Measurements from ENCODE around the gene RIC3. TPM values are rescaled to one million over a fixed set of nuclear protein-coding genes. Genes with fewer than 3 reads are reported as not detected.

Gene RIC3
- total RNA-seq, 1 donor from 2014 or later = 3.0 TPM

GRCh38 chr11:8060801-8061554 lies 107.8 kb downstream of the RIC3 start:
- Histone ChIP-seq H2AFZ (ENCODE audit: low read depth, low read length) (peak overlapping the region; percentile 3), H3K36me3 (ENCODE audit: insufficient read depth, low read length) (no peaks in the 10 kb centered on the region), H3K27ac (ENCODE audit: low read depth, low read length) (no peak overlapping the region), H3K4me1 (ENCODE audit: insufficient read depth, low read length) (no peaks in the 10 kb centered on the region), H3K4me3 (ENCODE audit: insufficient read depth, low read depth, low read length) (no peak overlapping the region), H4K20me1 (ENCODE audit: insufficient read depth, low read length) (no peaks in the 10 kb centered on the region), H3K9me3 (ENCODE audit: insufficient read depth, low read depth, low read length) (no peaks in the 10 kb centered on the region), H3K9ac (ENCODE audit: low read length) (peak overlapping the region; percentile 27), H3K27me3 (ENCODE audit: insufficient read depth, low read length) (peaks cover 4% of the 10 kb centered on the region), H3K4me2 (ENCODE audit: low read length) (no peak overlapping the region), H3K79me2 (ENCODE audit: insufficient read depth, low read length) (no peaks in the 10 kb centered on the region)
- H3K9me3 Mint-ChIP-seq (ENCODE audit: unreplicated experiment) = no peaks in the 10 kb centered on the region
- H3K27ac Mint-ChIP-seq (ENCODE audit: unreplicated experiment) = peak overlapping the region; percentile 41
- FAIRE-seq (peak; percentile 9), DNase-seq (ENCODE audit: low read depth) (peak; percentile 88)
- H3K4me1 Mint-ChIP-seq (ENCODE audit: low read depth, unreplicated experiment) = no peaks in the 10 kb centered on the region
- H3K36me3 Mint-ChIP-seq (ENCODE audit: low read depth, unreplicated experiment) = no peaks in the 10 kb centered on the region
- TF ChIP-seq EZH2 (IDR thresholded peaks at IDR 0.05; ENCODE audit: insufficient read depth, low read length) (no peak), CTCF (IDR thresholded peaks at IDR 0.05; ENCODE audit: insufficient read depth, low read depth, low read length) (no peak)
- peaks cover 41% of the 10 kb centered on the region for H3K27me3 Mint-ChIP-seq (ENCODE audit: low read depth, unreplicated experiment)
- no peak overlapping the region for H3K4me3 Mint-ChIP-seq (ENCODE audit: unreplicated experiment)

- H4K20me1 ChIP-seq (ENCODE audit: insufficient read depth, low read length) = no peaks in the 10 kb centered on the region
- H3K9me3 ChIP-seq (ENCODE audit: insufficient read depth, low read depth, low read length) = no peaks in the 10 kb centered on the region
- no peak overlapping the region for H3K27ac Mint-ChIP-seq (ENCODE audit: unreplicated experiment)
- H3K4me2 ChIP-seq (ENCODE audit: low read length) = no peak overlapping the region
- H3K4me3 Mint-ChIP-seq (ENCODE audit: unreplicated experiment) = no peak overlapping the region
- TF ChIP-seq CTCF (IDR thresholded peaks at IDR 0.05; ENCODE audit: insufficient read depth, low read depth, low read length) = no peak
- TF ChIP-seq EZH2 (IDR thresholded peaks at IDR 0.05; ENCODE audit: insufficient read depth, low read length) = no peak
- no peak overlapping the region for H3K4me3 ChIP-seq (ENCODE audit: insufficient read depth, low read depth, low read length)
- no peaks in the 10 kb centered on the region for H3K9me3 Mint-ChIP-seq (ENCODE audit: unreplicated experiment)
- no peaks in the 10 kb centered on the region for H3K27me3 ChIP-seq (ENCODE audit: insufficient read depth, low read length)
- FAIRE-seq (no peak), DNase-seq (ENCODE audit: low read depth) (no peak)
- peak overlapping the region; percentile 13 for H3K27ac ChIP-seq (ENCODE audit: low read depth, low read length)
- no peaks in the 10 kb centered on the region for H3K4me1 Mint-ChIP-seq (ENCODE audit: low read depth, unreplicated experiment)
- H3K79me2 ChIP-seq (ENCODE audit: insufficient read depth, low read length) = no peaks in the 10 kb centered on the region
- no peaks in the 10 kb centered on the region for H3K36me3 ChIP-seq (ENCODE audit: insufficient read depth, low read length)
- H3K4me1 ChIP-seq (ENCODE audit: insufficient read depth, low read length) = no peaks in the 10 kb centered on the region
- H3K9ac ChIP-seq (ENCODE audit: low read length) = peak overlapping the region; percentile 21
- no peaks in the 10 kb centered on the region for H3K36me3 Mint-ChIP-seq (ENCODE audit: low read depth, unreplicated experiment)
- H2AFZ ChIP-seq (ENCODE audit: low read depth, low read length) = no peak overlapping the region
- H3K27me3 Mint-ChIP-seq (ENCODE audit: low read depth, unreplicated experiment) = peaks cover 35% of the 10 kb centered on the region
These were observed 108.6 kb downstream of the RIC3 start for GRCh38 chr11:8060146-8060719.

- no peaks in the 10 kb centered on the region for H4K20me1 ChIP-seq (ENCODE audit: insufficient read depth, low read length)
- DNase-seq (ENCODE audit: low read depth) (no peak), FAIRE-seq (no peak)
- H2AFZ ChIP-seq (ENCODE audit: low read depth, low read length) = no peak overlapping the region
- no peak overlapping the region for H3K4me3 ChIP-seq (ENCODE audit: insufficient read depth, low read depth, low read length)
- no peak for TF ChIP-seq CTCF (IDR thresholded peaks at IDR 0.05; ENCODE audit: insufficient read depth, low read depth, low read length)
- no peak for TF ChIP-seq EZH2 (IDR thresholded peaks at IDR 0.05; ENCODE audit: insufficient read depth, low read length)
- no peaks in the 10 kb centered on the region for H3K36me3 Mint-ChIP-seq (ENCODE audit: low read depth, unreplicated experiment)
- H3K9me3 ChIP-seq (ENCODE audit: insufficient read depth, low read depth, low read length) = no peaks in the 10 kb centered on the region
- no peak overlapping the region for H3K27ac ChIP-seq (ENCODE audit: low read depth, low read length)
- H3K4me1 ChIP-seq (ENCODE audit: insufficient read depth, low read length) = no peaks in the 10 kb centered on the region
- no peaks in the 10 kb centered on the region for H3K27me3 ChIP-seq (ENCODE audit: insufficient read depth, low read length)
- peaks cover 35% of the 10 kb centered on the region for H3K27me3 Mint-ChIP-seq (ENCODE audit: low read depth, unreplicated experiment)
- no peaks in the 10 kb centered on the region for H3K79me2 ChIP-seq (ENCODE audit: insufficient read depth, low read length)
- no peak overlapping the region for H3K9ac ChIP-seq (ENCODE audit: low read length)
- H3K4me3 Mint-ChIP-seq (ENCODE audit: unreplicated experiment) = no peak overlapping the region
- no peak overlapping the region for H3K27ac Mint-ChIP-seq (ENCODE audit: unreplicated experiment)
- H3K36me3 ChIP-seq (ENCODE audit: insufficient read depth, low read length) = no peaks in the 10 kb centered on the region
- H3K9me3 Mint-ChIP-seq (ENCODE audit: unreplicated experiment) = no peaks in the 10 kb centered on the region
- H3K4me2 ChIP-seq (ENCODE audit: low read length) = no peak overlapping the region
- no peaks in the 10 kb centered on the region for H3K4me1 Mint-ChIP-seq (ENCODE audit: low read depth, unreplicated experiment)
These were observed 109.2 kb downstream of the RIC3 start for GRCh38 chr11:8059571-8060011.
